ENCODE results near the gene IER5L.
"Not testable (repeated sequence)": the region's sequence is repeated elsewhere in the genome, so short reads cannot be mapped to it uniquely, and the experiment has no call there.

The IER5L gene

DNA sequence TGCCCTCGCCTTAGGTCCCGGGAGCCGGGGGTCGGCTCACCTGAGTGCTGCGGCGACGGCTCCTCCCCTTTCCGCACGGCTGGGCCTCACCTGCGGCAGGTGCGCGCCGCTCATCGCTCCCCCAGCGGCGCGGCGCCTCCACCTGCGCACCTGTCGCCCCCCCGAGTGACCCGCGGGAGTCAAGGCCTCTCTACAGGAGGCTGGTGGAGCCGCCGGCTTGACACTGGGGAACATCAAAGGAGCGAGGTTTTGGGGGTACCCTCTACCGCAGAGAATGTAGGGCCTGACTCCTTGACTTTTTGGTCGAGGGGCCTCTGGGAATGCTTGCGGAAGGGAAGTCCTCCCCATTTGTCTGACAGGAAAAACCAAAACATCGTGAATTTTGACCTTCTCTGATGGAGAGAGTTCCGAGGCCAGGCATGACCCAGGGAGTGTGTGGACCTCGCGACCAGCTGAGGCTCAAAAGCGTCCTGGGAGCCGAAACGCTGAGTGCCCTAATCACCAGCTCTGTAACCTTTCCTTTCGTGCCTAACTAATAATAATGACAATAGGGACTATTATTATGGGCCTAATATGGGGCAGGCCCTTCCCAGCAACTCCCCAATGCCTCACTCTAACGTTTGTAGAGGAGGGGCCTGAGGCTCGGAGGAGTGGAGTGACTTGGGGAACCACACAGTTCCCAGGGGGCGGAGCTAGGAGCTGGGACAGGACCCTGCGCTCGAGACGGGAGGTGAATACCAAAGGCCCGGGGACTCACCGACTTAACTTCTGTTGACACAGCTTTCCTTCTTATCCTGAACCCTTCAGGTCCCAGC, 714 bp upstream of the IER5L start:
- no peak for DNase-seq (ENCODE audit: low spot score)

GRCh38 chr9:129177443-129177790, 644 bp downstream of the IER5L start:
- DNase-seq (ENCODE audit: low spot score): no peak

- peak; percentile 43 for DNase-seq (ENCODE audit: low spot score)
Observed at GRCh38 chr9:129176701-129177442, 1.2 kb downstream of the IER5L start.

GRCh38 chr9:129175825-129176633, 2.0 kb downstream of the IER5L start:
- DNase-seq (ENCODE audit: low spot score): peak; percentile 95

- no peak for DNase-seq (ENCODE audit: low spot score)
Observed at GRCh38 chr9:129175515-129175824, 2.6 kb downstream of the IER5L start.

DNA sequence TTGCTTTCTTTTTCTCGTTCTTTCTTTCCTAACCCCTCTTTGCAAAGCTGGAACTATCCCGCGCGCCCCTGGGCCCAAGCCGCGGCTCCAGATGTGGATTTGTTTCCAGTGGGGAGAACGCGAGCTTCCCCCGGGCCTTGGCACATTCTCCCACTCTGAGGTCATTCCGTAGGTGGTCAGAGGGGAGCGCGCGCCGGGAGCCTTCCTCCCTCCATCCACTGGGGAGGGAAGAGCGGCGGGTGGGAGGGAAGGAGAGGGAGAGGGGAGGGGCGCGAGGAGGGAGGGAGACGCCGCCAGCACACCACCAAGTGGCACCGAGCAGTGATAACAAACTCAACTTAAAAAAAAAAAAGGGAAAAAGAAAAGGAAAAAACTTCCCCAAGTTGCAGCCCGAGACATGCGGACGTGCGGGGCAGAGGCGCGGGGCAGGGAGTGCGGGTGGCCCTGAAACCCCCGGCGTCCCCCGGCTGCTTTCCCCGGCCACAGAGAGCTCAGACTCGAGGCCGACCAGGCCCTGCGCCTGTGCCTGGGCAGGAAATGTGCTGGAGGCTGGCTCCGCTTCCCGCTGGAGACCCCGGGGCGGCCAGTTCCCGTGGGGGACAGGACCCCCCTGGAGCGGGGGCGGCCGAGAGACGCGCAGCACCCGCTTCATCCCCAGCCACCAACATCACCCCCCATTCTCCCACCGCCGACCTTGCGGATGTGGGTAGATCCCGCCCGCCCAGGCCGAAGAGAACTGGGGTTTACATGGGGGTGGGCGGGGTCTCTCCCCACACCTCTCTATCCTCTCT, 3.1 kb downstream of the IER5L start:
- peak; percentile 81 for DNase-seq (ENCODE audit: low spot score)

DNA sequence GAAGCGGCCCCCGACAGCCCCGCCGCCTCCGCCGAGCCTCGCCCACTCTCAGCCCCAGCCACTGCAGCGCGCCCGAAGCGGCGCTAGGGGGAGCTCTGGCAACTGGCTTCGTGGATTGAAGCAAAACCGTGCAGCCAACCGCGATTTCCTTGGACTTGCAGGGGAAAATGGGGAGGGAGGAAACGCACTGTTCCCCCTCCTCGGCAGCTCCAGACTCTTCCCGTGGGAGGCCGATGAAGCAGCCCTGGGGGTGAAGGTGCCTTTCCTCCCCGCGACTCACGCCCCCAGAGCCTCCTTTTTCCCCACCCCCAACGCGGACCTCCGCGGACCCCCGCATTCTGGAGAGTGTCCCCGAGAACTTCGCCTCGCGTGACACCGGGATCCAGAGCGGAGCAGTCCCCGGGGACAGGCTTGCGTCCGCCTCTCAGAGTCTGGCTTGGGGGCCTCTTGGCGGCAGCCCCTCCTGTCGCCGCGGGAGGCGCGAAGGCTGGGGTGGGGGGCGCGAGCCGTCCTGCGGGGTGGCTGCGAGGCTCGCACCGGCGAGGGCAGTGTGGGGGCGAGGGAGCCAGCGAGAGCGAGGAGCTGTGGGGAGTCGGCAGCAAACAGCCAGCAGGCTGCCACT, 3.8 kb downstream of the IER5L start:
- peak; percentile 83 for DNase-seq (ENCODE audit: low spot score)

- DNase-seq (ENCODE audit: low spot score): no peak
Observed at GRCh38 chr9:129173296-129174101, 4.6 kb downstream of the IER5L start.

DNA sequence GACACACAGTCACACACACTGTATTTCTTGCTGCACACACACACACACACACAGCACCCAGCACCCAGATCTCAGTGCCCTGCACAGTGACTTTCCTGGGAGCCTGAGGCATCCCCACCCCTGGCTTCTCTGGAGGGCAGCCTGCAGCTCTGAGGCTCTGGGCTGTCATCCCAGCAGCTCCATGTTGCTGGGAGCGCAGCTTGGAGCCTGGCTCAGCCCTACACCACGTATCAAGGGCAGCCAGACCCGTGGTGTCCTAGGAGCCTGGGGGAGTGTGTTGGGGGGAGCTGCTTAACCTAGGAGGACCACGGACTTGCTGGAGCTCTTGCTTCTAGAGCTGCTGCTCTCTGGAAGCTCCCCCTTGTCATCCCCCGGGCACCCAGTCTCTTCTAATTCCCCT, 5.2 kb downstream of the IER5L start:
- DNase-seq (ENCODE audit: low spot score): no peak

DNA sequence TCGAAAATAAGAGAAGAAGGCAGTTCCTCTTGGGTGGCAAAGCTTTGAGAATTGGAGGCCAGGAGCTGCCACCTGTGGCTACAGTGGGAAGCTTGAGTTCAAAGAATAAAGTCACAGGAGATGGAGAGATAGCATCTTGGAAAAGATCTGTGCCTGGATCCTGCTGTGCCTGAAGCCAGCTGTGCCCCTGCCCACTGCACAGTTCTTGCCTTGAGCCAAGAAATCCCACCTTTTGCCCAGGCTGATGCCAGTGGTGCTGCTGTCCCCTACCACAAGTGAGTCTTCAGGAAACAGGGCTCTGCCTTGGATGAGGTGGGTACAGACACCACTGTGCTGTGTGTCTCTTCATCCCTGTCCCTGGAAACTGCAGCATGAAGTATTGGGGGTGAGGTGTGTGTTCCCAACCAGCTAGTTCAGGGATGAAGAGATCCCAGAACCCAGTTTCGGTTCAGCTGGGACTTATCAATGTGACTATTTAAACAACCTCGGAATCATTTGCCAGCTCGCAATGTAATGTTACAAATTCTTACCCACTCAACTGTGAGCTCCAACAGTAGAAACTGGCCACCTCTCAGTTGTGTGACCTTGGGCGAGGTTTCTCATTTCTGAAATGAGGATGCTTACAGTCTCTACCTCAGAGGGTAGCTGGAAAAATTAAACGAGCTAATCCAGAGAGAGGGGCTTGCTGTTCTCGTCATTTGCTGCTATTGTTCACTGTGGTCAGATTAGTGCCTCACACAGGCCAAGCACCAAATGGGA, 5.9 kb downstream of the IER5L start:
- no peak for DNase-seq (ENCODE audit: low spot score)

DNA sequence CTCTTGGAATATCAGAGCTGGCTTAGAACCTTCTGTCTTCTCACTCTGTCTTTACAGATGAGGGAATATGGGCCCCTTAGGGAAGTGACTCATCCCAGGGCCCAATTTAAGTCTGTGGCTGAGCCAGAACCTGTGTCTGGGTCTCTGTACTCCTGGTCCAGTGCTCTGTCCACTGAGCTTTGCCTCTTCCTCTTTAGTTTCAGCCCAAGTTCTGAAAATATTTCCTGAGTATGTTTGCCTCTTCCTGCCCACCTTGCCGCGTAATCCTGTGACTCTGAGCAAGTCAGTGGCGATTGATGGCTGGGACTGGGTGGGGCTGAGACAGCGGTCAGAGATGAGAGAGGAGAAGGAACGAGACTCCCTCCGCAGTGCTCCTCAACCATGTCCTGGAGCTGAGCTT, 7.8 kb downstream of the IER5L start:
- peak; percentile 48 for DNase-seq (ENCODE audit: low spot score)

GRCh38 chr9:129166623-129167557, 11.2 kb downstream of the IER5L start:
- peak; percentile 66 for DNase-seq (ENCODE audit: low spot score)

GRCh38 chr9:129165198-129165597, 12.9 kb downstream of the IER5L start:
- DNase-seq (ENCODE audit: low spot score): no peak

DNA sequence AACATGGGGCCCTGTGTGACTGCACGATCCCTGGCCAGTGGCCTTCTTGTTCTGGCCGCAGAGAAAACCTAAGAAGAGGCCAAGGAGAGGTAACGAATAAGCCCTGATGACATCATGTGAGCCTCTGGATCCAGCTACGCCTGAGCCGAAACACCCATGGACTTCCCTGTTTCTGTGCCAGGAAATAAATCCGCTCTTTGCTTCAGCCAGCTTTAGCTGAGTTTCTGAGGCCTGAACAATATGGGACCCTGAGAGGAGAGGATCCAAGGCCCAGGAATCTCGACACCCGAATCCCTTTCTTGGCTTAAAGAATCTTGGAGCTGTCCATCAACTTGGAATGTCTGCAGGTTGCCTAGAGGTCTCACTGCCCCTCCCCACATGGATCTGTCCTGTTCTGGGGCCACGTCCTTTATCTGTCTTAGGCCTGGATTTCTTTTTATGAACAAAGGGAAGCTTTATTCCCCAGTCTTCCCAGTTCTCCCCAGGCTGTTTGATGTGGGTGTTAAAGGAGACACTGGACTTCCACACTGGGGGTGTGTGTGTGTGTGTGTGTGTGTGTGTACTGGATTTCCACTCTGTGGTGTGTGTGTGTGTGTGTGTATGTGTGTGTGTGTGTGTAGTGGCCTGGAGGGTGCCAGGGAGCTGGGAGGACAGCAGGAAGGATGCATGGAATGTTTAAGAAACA, 13.7 kb downstream of the IER5L start:
- DNase-seq (ENCODE audit: low spot score): peak; percentile 90

DNA sequence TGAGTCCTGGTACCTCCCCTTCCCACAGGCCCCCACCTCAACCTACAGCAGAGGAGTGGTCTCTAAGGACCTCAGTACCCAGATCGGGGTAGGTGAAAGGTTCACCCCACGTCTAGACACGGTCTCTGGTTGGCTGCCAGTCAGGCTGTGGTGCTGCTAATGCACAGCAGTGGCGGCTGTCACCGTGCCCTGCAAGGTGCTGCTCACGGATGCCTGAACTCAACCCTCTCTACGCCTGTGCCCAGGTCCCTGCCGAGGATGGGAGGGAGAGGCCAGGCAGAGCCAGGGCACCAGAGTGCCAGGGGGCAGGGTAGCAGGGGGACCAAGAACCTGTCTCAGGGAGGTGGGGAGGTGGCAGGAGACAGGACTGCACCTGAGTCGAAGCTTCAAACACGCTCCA, 14.3 kb downstream of the IER5L start:
- no peak for DNase-seq (ENCODE audit: low spot score)

DNA sequence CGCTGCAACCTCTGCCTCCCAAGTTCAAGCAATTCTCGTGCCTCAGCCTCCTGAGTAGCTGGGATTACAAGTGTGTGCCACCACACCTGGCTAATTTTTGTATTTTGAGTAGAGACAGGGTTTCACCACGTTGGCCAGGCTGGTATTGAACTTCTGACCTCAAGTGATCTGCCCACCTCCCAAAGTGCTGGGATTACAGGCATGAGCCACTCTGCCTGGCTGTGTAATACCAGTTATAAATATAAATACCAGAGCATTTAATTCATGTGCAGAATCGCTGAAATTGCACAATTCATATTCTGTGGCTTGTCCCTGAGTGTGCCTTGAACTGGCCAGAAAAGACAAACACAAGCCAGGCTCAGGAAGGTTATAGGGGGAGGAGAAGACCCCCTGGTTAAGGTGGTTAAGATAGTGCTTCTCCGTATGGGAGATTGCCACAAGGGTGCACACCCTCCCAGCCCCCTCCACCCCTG, 14.8 kb downstream of the IER5L start:
- DNase-seq (ENCODE audit: low spot score): not testable (repeated sequence)

GRCh38 chr9:129162497-129163197, 15.4 kb downstream of the IER5L start:
- DNase-seq (ENCODE audit: low spot score): no peak

DNA sequence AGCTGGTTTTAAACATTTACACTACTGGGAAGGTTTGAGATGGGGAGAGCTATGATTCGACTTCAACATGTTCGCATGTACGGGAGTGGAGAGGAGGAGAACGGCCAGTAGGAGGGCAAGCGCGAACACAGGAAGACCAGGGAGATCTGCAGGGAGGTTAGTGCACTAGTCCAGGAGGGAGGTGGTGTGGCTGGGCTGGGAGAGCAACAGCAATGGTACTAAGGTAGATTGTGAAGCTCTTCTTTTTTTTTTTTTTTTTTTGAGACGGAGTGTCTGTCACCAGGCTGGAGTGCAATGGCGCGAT, 16.6 kb downstream of the IER5L start:
- no peak for DNase-seq (ENCODE audit: low spot score)

Measured in SW480 (cell line).